ENCODE data around the gene CLPX.

DNA sequence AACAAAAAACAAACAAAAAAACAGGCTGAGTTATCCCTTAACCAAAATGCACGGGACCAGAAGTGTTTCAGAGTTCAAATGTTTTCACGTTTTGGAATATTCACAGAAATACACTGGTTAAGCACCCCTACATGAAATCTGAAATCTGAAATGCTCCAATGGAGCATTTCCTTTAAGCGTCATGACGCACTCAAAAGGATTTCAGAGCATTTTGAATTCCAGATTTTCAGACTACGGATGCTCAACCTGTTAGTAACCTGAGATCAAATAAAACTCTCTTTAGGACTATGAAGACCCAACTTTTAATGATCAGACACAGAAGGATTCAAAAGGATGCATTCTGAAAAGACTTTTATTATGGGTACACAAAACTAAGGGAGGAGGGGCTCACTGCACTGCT, 9.6 kb downstream of the CLPX start:
- TF ChIP-seq EZH2 (IDR thresholded peaks at IDR 0.05) = no peak
- TF ChIP-seq POLR2AphosphoS5 (IDR thresholded peaks at IDR 0.05; ENCODE audit: borderline replicate concordance, low read depth, low read length) = no peak

Data from SK-N-MC (cell line).